GM18498 (cell line): ENCODE data around the gene CYBC1.
A peak's percentile ranks its signal among the peaks of the same experiment; 100 is the strongest.
"Not testable (repeated sequence)": the region's sequence is repeated elsewhere in the genome, so short reads cannot be mapped to it uniquely, and the experiment has no call there.

Experiments used
- ATAC-seq: cut with Tn5 transposase; IDR thresholded peaks from one replicate; pipeline ENCODE4 v1.9.1; 2021; ENCODE audit warnings: mild to moderate bottlenecking, moderate library complexity; ENCODE audit not compliant: unreplicated experiment

Gene CYBC1

DNA sequence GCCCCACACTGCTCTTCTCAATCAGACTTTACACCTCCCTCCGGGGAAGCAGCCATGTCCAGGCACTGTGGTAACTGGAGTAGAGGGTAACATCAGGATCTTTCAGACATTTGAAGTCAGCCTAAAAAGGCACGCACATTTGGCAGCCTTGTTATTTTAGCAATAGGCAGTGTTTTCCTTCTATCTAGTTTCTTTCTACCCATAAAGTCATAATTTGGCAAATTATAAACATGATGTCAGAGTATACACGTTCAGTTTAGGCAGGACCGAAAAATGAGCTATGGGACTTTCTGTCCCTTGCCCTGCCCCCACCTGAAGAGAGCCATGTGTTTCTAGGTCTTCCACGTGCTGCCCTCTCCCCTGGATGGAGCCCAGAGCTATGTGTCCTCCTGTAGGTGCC is 29.1 kb upstream of the CYBC1 start:
- ATAC-seq: no peak

- no peak for ATAC-seq
Measured at GRCh38 chr17:82477934-82478333, 27.4 kb upstream of the CYBC1 start.

- ATAC-seq: no peak
Measured at GRCh38 chr17:82475458-82475857, 24.9 kb upstream of the CYBC1 start.

DNA sequence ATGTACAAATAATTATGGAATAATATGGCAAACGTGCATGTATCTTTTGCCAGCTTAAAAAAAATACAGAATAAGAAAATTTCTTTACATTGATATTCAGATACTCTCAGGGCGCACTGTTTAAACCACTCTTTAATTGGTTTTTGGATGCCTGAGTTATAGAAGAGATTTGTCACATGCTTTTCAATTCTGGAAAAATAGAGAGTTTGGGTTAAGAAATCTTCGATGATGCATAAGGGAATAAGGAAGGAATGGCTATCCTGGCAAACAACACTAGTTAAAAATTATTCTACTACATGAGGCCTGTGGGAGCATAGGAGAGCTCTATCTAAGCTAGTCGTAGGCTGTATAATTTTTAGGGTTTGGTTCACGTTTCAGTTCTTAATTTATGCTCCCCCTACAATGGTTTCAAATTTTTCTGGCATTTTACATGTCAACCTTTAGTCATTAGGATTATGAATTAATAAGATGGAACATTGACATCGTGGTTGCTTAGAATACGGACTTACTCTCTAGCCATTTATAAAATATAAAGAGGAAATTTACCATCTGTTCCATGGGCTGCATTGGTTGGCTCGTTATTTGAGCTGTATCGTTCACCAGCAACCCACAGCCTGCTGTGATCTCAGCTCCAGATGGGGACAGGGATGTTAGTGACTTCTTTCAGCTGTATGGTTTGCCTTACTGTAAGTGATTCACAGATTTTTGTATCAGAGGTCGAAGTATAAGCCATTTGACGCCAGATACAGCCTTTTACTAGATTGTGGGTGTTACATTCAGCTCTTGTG is 23.9 kb upstream of the CYBC1 start:
- ATAC-seq: no peak

- ATAC-seq: no peak
Measured at GRCh38 chr17:82470065-82470464, 19.5 kb upstream of the CYBC1 start.

DNA sequence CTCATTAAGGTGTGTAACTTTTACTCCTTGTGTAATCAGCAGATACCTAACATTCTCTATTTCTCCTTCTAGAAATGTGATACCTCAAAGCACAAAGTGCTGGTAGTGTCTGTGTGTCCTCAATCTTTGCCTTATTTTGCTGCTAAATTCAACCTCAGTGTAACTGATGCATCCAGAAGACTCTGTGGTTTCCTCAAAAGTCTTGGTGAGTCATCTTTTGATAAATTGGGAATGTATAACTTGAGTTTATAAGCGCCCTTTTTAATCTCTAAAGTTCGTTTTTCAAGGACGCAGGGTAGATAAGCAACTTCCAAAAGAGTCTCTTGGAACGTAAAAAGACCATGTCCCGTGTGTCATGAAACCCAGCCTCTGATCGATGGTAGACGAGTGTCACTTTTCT is 18.1 kb upstream of the CYBC1 start:
- no peak for ATAC-seq

- ATAC-seq: no peak
Measured at GRCh38 chr17:82465023-82465603, 14.6 kb upstream of the CYBC1 start.

GRCh38 chr17:82464567-82464929 is 14.0 kb upstream of the CYBC1 start:
- no peak for ATAC-seq

DNA sequence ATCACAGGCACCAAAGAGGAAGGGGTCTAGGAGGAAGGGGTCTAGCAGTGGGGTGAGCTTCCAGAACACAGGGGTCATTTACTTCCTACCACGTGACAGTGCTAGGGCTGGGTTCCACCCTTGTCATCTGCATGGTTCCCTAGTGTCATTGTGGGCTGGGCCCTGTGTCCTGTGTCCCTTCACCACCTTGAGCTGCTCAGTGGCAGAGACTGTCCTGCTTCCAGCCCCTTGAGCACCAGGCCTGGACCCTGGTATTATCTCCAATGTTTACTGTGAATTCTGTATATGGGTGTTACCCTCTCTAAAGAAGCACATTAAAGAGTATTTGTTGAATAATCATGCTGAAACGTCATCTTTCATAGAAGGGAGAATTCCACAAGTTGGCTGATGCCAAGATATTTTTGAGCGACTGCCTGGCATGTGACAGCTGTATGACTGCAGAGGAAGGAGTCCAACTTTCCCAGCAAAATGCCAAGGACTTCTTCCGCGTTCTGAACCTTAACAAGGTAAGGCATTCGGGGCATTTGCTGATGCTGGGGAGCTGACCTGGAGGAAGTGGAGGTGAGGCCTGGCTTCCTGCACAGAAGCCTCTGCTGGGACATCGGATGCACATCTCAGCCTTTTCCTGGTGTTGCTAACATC is 13.5 kb upstream of the CYBC1 start:
- no peak for ATAC-seq

DNA sequence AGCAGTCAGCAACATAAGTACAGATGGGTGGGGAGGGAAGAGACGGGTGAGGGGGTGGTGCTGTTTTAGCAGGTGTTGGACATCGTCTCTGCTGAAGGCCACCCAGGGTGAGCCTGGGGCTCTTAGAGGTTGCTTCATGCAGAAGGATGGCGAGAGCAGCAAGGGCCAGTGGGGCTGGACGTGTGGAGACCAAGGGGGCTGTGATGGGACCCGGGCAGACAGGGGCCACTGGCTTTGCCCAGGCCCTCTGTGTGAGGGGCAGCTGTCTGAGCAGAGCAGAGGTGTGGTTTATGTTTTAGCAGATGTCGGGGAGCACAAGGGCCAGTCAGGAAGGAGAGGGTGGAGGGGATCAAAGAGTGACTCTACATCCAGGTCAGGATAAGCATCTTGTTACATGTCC is 12.8 kb upstream of the CYBC1 start:
- no peak for ATAC-seq

- ATAC-seq: no peak
Measured at GRCh38 chr17:82461827-82462524, 11.4 kb upstream of the CYBC1 start.

- not testable (repeated sequence) for ATAC-seq
Measured at GRCh38 chr17:82459936-82460335, 9.4 kb upstream of the CYBC1 start.

DNA sequence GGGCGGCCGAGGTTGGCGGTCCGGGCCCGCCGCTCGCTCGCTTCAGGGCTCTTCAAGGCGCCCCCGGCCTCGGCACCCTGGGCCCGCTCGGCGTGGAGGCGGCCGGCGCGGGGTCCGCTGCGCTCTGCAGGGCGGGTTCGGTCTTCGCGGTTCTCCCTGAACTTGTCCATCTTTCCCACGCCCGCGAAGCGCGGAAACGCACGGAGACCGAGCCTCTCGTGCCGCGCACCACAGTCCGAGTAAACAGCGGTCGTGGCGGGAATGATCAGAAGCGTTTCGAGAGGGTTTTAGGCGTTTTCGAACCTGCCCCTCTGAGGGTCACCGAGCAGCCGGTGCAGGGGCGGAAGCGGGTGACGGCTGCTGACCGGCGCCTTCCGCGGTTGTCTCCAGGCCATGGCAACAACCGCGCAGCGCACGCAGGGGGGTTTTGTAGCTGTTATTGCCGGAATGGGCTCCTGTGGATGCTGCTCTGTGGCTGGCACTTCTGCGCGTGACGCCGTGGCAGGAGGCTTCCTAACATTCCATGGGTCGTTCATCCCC is 8.4 kb upstream of the CYBC1 start:
- peak; percentile 14 for ATAC-seq

DNA sequence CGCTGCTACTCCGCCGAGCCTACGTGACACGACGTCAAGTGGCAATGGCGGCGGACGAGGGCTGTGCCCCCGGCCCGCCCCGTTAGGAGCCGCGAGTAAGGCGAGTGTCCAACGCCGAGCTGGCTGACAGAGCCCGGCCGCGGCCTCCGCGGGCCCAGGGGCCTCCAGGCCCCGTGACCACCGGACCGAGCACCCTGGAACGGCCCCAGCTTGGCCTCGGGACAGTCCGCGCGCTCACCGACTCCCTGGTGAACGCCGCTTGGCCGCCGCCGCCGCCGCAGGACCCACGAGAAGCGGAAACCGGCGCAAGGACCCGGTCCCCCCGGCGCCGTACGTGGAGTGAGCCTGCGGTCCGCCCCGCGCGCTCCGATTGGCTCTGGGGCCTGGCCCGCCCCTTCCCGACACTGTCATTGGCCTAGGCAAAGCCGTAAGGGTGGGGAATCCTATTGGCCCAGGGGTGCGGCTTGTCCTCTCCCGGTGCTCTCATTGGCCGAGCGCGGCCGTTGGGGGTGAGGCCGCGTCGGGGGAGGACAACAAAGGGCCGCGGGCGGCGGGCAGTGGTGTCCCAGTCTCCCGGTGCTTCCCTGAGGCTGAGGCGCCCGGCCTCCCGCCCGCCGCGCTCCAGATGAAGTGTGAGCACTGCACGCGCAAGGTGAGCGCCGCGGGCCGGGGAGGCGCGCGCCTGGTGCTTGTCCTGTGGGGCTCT is 7.8 kb upstream of the CYBC1 start, which contains the start of gene NARF:
NARF (plus strand) TSS at position 563 of the 706 bp plus-strand sequence; CDS start at position 626, 63 bp downstream.
- ATAC-seq: peak; percentile 94

DNA sequence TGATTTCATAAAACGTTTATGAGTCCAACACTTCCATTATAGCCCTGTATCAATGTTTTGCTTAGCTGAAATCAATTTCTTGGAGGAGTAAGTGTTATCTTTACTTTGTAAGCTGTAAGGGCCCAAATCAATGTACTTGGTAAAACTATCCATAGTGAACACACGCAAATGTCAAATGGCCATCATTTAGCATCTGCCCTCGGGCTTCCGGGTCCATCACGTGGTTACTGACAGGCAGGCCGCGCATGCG is 7.3 kb upstream of the CYBC1 start:
- no peak for ATAC-seq

DNA sequence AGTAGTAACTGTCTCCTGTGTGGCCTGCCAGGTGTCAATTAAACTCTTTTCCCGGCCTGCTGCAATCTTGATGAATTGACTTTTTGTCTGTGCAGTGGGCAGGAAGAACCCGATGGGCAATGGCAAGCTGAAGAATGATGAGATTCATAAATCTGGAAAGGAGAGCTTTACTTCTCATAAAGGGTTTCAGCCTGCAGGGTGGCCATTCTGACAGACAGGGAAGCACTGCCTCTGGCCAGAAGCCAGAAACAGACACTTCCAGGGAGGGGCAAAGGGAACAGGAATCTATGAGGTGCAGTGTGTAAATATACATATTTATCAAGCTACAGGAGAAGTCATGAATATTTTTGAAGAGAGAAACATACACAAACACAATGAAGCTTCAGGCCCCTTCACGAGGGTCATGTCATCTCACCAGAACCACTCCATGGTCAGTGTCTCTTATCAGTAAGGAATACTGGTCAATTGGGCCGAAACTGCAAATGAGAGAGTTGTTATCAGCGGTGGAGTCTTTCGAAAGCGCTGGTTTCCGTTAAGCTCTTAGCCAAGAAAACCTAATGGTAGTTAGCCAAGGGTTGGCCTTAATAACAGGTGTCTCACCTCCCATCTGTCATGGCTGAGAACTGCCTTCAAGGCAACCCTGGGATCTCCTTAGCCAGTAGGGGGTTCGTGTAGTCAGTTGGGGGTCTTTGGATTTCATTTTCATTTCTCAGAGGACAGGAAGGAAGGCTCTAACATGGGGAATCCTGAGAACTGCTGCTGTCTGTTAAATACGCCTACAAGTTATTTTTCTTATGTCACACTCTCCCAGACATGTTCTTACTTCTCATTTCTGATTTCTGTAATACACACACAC is 6.7 kb upstream of the CYBC1 start:
- ATAC-seq: no peak

GRCh38 chr17:82453706-82454105 is 3.2 kb upstream of the CYBC1 start:
- not testable (repeated sequence) for ATAC-seq

DNA sequence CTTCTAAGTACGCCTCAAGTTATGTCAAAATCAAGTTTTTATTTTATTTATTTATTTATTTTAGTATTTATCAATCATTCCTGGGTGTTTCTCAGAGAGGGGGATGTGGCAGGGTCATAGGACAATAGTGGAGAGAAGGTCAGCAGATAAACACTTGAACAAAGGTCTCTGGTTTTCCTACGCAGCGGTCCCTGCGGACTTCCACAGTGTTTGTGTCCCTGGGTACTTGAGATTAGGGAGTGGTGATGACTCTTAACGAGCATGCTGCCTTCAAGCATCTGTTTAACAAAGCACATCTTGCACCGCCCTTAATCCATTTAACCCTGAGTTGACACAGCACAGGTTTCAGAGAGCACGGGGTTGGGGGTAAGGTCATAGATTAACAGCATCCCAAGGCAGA is 2.6 kb upstream of the CYBC1 start:
- ATAC-seq: not testable (repeated sequence)

DNA sequence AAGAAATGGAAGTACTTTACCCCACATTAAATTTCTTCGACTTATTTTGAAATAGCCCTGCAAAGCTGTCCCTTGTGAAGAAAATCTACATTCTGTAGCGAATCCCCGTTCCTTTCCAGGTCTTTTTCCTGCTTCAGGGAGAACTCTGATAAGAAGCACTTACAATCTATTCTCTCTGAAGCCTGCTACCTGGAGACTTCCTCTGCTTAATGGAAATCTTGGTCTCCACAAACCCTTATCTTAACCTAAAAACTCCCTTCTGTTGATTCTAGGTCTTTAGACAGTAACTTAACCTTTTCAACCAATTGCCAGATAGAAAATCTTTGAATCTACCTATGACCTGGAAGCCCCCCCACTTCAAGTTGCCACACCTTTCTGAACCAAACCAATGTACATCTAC is 1.6 kb upstream of the CYBC1 start:
- ATAC-seq: no peak

GRCh38 chr17:82449883-82450356 is 632 bp downstream of the CYBC1 start:
- no peak for ATAC-seq
